Measurements from ENCODE around the gene OLR1. TPM values are rescaled to one million over a fixed set of nuclear protein-coding genes. Genes with fewer than 3 reads are reported as not detected.

Gene OLR1
- polyA plus RNA-seq (not detected in 2 replicates), polyA minus RNA-seq (not detected in 2 replicates)

GRCh38 chr12:10171973-10172728, at the start of gene OLR1:
Gene OLR1 (minus strand): TSS chr12:10172132. CDS start chr12:10172077, 55 bp downstream.
- no peak within 1 kb of the TSS for H3K9ac ChIP-seq (ENCODE audit: low read length)
- no peaks in the 10 kb centered on the region for H3F3A ChIP-seq (ENCODE audit: insufficient read depth, low read length, poor library complexity, severe bottlenecking)
- no peak within 1 kb of the TSS for H2AFZ ChIP-seq (ENCODE audit: low read depth, low read length)
- H3K9me2 ChIP-seq (ENCODE audit: insufficient read depth, low read length) = no peaks in the 10 kb centered on the region
- no peak within 1 kb of the TSS for H3K27ac ChIP-seq (ENCODE audit: low read length)
- H3K36me3 ChIP-seq (ENCODE audit: insufficient read depth, low read length) = no peaks in the 10 kb centered on the region
- TF ChIP-seq, protein P1, sequence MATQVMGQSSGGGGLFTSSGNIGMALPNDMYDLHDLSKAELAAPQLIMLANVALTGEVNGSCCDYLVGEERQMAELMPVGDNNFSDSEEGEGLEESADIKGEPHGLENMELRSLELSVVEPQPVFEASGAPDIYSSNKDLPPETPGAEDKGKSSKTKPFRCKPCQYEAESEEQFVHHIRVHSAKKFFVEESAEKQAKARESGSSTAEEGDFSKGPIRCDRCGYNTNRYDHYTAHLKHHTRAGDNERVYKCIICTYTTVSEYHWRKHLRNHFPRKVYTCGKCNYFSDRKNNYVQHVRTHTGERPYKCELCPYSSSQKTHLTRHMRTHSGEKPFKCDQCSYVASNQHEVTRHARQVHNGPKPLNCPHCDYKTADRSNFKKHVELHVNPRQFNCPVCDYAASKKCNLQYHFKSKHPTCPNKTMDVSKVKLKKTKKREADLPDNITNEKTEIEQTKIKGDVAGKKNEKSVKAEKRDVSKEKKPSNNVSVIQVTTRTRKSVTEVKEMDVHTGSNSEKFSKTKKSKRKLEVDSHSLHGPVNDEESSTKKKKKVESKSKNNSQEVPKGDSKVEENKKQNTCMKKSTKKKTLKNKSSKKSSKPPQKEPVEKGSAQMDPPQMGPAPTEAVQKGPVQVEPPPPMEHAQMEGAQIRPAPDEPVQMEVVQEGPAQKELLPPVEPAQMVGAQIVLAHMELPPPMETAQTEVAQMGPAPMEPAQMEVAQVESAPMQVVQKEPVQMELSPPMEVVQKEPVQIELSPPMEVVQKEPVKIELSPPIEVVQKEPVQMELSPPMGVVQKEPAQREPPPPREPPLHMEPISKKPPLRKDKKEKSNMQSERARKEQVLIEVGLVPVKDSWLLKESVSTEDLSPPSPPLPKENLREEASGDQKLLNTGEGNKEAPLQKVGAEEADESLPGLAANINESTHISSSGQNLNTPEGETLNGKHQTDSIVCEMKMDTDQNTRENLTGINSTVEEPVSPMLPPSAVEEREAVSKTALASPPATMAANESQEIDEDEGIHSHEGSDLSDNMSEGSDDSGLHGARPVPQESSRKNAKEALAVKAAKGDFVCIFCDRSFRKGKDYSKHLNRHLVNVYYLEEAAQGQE (IDR thresholded peaks at IDR 0.05; ENCODE audit: borderline replicate concordance) = no peak
- H3K4me3 ChIP-seq (ENCODE audit: low read length) = no peak within 1 kb of the TSS
- H3K4me2 ChIP-seq (ENCODE audit: low read length) = no peak within 1 kb of the TSS
- no peaks in the 10 kb centered on the region for H3K27me3 ChIP-seq (ENCODE audit: insufficient read depth, low read depth, low read length)
- H3K79me2 ChIP-seq (replicated peaks; ENCODE audit: insufficient read depth, low read length) = no peaks in the 10 kb centered on the region
- no peaks in the 10 kb centered on the region for H4K20me1 ChIP-seq (ENCODE audit: insufficient read depth)
- no peaks in the 10 kb centered on the region for H3K9me3 ChIP-seq (ENCODE audit: low read length)

DNA sequence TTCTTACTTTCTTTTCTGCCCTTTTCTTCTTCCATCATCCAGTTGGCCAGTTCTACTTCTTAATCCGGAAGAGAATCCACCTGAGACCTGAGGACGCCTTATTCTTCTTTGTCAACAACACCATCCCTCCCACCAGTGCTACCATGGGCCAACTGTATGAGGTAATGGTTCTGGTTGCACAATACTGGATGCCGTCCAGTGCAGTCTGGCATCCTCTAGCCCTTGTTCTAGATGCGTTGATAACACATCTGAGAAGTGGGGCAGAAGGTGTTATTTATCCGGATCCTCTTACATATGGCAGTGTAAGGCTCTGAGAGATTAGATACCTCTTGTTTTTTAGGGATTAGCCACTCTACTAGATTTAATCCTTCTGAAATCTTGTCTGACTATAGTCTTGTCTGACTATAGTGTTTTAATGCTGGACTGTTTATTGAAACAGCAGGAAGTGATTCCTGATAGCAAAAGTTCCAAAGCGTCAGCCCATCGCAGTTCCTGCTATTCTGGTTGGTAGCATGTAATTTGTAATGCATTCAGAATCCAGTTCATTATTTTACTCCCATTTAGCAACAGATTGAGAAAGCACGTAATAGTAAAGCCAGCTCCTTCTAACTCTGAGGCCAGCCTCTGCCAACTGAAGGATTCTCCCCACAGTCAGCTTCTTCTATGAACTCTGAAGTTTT, 48.6 kb upstream of the OLR1 start:
- Histone ChIP-seq H3K9me3 (ENCODE audit: low read length) (no peaks in the 10 kb centered on the region), H3K79me2 (replicated peaks; ENCODE audit: insufficient read depth, low read length) (peaks cover 7% of the 10 kb centered on the region), H3K4me2 (ENCODE audit: low read length) (no peak overlapping the region), H3F3A (ENCODE audit: insufficient read depth, low read length, poor library complexity, severe bottlenecking) (no peaks in the 10 kb centered on the region), H3K27ac (ENCODE audit: low read length) (no peak overlapping the region), H3K4me3 (ENCODE audit: low read length) (no peak overlapping the region), H3K36me3 (ENCODE audit: insufficient read depth, low read length) (peaks cover 8% of the 10 kb centered on the region), H4K20me1 (ENCODE audit: insufficient read depth) (peaks cover 3% of the 10 kb centered on the region), H3K9ac (ENCODE audit: low read length) (no peak overlapping the region), H3K27me3 (ENCODE audit: insufficient read depth, low read depth, low read length) (no peaks in the 10 kb centered on the region), H3K9me2 (ENCODE audit: insufficient read depth, low read length) (no peaks in the 10 kb centered on the region), H2AFZ (ENCODE audit: low read depth, low read length) (no peak overlapping the region)
- TF ChIP-seq SMC3 (conservative IDR thresholded peaks at IDR 0.05; ENCODE audit: poor library complexity) = no peak
- no peak for TF ChIP-seq EP300 (conservative IDR thresholded peaks at IDR 0.05; ENCODE audit: poor library complexity, severe bottlenecking)
- TF ChIP-seq EZH2 (IDR thresholded peaks at IDR 0.05; ENCODE audit: borderline replicate concordance, insufficient read depth, low read length, poor library complexity, severe bottlenecking) = no peak
- TF ChIP-seq POLR2AphosphoS5 (IDR thresholded peaks at IDR 0.05) = no peak
- TF ChIP-seq, protein P2, sequence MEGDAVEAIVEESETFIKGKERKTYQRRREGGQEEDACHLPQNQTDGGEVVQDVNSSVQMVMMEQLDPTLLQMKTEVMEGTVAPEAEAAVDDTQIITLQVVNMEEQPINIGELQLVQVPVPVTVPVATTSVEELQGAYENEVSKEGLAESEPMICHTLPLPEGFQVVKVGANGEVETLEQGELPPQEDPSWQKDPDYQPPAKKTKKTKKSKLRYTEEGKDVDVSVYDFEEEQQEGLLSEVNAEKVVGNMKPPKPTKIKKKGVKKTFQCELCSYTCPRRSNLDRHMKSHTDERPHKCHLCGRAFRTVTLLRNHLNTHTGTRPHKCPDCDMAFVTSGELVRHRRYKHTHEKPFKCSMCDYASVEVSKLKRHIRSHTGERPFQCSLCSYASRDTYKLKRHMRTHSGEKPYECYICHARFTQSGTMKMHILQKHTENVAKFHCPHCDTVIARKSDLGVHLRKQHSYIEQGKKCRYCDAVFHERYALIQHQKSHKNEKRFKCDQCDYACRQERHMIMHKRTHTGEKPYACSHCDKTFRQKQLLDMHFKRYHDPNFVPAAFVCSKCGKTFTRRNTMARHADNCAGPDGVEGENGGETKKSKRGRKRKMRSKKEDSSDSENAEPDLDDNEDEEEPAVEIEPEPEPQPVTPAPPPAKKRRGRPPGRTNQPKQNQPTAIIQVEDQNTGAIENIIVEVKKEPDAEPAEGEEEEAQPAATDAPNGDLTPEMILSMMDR (IDR thresholded peaks at IDR 0.05; ENCODE audit: poor library complexity, severe bottlenecking) = no peak
- TF ChIP-seq RAD21 (conservative IDR thresholded peaks at IDR 0.05) = no peak
- TF ChIP-seq TAF1 (IDR thresholded peaks at IDR 0.05; ENCODE audit: low read depth) = no peak
- TF ChIP-seq, protein P1 (IDR thresholded peaks at IDR 0.05; ENCODE audit: borderline replicate concordance) = no peak
- TF ChIP-seq MXI1 (conservative IDR thresholded peaks at IDR 0.05; ENCODE audit: poor library complexity, severe bottlenecking) = no peak
